ENCODE data around the gene RBM42. TPM values are rescaled to one million over a fixed set of nuclear protein-coding genes. Genes with fewer than 3 reads are reported as not detected.
"Not testable (repeated sequence)": the region's sequence is repeated elsewhere in the genome, so short reads cannot be mapped to it uniquely, and the experiment has no call there.

Gene RBM42, protein sequence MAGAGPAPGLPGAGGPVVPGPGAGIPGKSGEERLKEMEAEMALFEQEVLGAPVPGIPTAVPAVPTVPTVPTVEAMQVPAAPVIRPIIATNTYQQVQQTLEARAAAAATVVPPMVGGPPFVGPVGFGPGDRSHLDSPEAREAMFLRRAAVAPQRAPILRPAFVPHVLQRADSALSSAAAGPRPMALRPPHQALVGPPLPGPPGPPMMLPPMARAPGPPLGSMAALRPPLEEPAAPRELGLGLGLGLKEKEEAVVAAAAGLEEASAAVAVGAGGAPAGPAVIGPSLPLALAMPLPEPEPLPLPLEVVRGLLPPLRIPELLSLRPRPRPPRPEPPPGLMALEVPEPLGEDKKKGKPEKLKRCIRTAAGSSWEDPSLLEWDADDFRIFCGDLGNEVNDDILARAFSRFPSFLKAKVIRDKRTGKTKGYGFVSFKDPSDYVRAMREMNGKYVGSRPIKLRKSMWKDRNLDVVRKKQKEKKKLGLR
- total RNA-seq, result 45.4 and 47.6 TPM in 2 replicates

DNA sequence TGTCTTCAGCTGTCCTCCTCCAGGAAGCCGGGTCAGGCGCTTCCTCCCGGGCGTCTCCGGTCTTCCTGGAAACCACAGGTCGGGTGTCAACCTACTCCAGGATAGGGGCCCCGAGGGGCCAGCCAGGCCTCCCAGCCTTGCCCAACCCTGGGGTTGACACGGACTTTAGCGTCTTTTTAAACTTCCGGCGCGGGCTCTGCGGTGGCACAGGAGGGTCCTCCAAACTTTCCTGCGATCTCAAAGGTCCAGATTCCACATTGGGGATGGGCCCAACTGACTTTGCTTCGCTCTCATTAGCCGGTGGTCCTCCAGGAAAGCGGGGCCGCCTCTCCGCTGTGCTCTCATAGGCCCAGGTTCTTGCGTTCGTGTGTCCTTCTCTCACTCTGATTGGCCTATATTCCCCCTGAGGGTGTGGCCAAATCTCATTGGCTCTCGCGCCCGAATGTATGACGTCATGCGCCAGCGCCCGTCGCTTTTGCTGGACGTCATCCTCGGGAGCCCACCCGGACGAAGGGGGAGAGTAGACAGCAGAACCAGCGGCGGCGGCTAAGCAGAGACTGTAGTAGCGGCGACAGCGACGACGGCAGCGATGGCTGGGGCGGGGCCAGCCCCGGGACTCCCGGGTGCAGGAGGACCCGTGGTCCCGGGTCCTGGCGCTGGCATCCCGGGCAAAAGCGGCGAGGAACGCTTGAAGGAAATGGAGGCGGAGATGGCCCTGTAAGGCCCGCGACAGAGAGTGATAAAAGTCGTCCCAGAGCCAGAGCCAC is at the start of gene RBM42:
Gene RBM42, plus strand, starts transcription at position 472 of the 767 bp plus-strand sequence. Its CDS starts 118 bp downstream, at position 590.
- peak; percentile 99 for DNase-seq

DNA sequence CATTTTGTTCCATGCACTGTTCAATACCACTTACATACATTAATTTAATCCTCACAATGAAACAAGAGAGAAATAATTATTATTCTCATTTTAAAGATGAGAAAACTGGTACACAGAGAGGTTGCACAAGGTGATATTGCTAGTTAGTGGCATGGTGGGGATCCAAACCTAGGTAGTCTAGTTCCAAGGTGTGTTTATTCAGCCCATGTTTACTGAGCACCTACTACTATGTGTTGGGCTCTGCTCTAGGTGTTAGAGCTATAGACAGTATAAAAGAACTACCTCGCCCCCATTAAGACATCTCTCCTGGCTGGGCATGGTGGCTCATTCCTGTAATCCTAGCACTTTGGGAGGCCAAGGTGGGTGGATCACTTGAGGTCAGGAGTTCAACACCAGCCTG is 46.1 kb upstream of the RBM42 start:
- no peak for DNase-seq

DNA sequence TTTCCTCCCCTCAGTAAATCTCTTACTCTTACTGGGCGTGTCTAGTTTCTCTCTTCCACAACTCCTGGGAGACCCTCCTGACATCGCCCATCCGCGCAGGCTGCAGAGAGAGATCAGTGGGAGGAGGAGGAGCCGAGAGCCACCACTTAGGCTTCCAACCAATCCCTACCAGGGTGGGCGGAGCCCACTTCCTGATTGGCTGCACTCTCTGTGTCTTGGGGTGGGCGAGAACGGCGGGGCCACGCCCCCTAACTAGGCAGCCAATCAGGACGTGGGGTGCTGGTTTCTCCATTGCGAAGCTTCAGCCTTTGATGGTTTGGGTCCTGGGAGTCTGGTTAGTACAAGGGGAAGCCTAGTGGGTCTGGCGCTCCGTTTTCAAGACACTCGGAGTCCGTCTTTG is 43.0 kb upstream of the RBM42 start, which contains the start of gene PMIS2:
Gene PMIS2, plus strand, starts transcription at position 326 of the 400 bp plus-strand sequence. CDS start 87 bp downstream, outside the sequence.
- peak; percentile 9 for DNase-seq

DNA sequence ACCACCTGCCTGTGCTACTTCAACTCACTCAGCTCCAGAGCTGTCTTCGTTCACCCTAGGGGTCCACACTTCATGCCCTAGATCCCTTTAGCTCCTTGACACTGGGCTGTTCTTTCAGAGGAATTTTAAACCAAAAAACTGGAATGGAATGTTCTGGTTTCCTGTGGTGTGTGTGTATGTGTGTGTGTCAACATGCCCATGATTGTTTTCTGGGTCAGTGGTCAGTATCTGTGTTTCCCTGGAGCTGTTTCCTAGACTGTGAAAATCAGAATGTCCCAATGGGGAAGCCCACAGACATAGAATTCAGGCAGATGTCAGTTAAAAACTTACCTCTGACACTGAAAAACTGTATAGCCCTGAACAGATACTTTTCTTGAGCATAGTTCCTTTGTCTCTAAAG is 41.5 kb upstream of the RBM42 start:
- peak; percentile 18 for DNase-seq

DNA sequence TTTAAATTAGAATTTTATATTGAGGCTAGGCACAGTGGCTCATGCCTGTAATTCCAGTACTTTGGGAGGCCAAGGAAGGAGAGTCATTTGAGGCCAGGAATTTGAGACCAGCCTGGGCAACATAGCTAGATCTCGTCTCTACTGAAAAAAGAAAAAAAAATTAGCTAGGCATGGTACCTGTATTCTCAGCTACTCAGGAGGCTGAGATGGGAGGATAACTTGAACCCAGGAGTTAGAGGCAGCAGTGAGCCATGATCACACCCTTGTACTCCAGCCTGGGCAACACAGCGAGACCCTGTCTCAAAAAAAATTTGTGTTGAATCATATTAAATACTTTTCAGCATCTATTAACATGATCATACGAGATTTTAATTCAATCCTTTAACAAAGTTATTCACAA is 38.0 kb upstream of the RBM42 start:
- DNase-seq, result no peak

DNA sequence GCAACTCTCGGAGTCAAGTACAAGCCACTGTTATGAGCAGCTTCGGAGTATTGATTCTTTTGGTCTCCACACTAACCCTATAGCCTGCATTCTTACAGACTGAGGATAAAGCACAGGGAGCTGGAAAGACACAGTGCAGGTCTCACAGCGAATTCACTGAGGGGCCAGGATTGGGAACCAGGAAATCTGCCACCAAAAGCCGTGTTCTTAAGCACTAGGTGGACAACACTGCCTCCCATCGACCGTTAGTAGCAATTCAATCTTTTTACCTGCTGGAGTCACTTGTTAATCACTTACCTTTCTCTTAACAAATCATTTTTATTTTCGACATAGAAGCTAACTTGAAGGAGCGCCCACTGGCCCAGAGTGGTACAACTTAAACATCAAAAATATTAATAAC is 36.6 kb upstream of the RBM42 start:
- peak; percentile 66 for DNase-seq

DNA sequence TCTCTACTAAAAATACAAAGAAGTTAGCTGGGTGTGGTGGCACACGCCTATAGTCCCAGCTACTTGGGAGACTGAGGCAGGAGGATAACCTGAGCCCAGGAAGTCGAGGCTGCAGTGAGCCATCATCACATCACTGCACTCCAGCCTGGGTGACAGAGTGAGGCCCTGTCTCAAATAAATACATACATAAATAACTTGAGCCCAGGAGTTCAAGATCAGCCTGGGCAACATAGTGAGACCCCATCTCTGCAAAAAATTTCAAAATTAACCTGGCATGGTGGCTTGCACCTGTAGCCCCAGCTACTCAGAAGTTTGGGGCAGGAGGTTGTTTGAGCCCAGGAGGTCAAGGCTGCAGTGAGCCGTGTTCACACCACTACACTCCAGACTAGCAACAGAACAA is 33.8 kb upstream of the RBM42 start:
- not testable (repeated sequence) for DNase-seq

DNA sequence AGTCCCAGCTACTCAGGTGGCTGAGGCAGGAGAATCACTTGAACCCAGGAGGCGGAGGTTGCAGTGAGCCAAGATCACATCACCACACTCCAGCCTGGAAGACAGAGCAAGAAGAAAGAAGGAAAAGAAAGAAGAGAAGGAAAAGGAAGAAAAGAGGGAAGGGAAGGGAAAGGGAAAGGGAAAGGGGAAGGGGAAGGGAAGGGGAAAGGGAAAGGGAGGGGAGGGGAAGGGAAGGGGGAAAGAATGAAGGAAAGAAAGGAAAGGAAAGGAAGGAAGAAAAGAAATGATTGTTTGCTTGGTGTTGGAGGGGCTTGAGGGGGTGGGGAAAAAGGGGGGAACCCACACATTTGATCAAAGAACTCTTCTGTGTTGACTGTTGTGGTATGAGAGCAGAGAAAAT is 32.9 kb upstream of the RBM42 start:
- no peak for DNase-seq

DNA sequence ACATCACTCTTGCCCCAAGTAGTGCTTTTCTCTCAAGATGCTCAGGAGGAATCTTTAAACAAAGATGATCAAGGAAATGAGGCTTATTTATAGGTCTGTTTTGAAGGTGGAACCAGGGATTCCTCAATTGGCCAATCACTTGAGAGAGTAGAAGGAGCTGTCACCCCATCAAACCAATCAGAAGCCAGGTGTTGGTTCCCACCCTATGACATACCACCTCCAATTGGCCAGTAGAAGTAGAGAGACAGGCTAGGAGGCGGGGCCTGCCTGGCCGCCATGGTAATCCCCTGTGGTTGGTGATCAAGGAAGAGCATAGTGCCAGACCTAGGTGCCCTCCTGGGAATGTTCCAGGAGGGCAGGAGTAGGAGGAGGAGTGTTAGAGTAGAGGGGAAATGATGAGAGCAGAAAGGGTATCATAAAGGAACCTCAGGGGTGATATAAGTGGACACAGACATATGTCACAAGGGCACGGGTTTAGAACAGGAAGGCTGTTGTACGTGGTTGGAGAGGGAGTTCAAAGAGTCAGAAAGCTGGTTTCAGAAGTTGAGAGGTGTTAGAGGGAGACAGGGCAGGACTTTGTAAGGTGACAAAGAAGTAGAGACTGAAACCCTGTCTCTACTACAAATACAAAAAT is 32.4 kb upstream of the RBM42 start:
- DNase-seq, result peak; percentile 19

DNA sequence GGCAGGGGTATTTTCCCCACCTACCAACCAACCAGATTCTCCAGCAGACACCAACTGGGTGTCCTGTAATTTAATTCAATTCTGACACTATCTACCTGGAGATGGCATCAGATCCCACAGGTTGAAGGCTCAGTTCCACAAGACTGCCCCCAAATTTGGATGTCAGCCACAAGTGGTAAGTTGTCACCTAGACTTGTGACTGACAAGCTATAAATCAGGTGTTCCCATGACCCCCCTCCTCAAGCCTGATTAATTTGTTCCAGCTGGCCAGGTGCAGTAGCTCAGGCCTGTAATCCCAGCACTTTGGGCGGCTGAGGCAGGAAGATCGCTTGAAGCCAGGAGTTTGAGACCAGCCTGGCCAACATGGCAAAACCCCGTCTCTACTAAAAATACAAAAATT is 26.9 kb upstream of the RBM42 start:
- no peak for DNase-seq

DNA sequence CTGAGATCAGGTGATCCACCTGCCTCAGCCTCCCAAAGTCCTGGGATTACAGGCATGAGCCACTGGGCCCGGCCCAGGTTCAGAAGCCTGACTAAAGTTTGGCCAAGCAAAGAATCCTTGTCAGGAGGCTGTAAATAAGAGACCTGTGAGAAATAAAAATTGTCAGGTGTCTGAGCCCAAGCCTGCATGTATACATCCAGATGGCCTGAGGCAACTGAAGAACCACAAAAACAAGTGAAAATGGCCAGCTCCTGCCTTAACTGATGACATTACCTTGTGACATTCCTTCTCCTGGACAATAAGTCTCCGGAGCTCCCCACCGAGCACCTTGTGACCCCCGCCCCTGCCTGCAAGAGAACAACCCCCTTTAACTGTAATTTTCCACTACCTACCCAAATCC is 24.4 kb upstream of the RBM42 start:
- DNase-seq, result not testable (repeated sequence)

DNA sequence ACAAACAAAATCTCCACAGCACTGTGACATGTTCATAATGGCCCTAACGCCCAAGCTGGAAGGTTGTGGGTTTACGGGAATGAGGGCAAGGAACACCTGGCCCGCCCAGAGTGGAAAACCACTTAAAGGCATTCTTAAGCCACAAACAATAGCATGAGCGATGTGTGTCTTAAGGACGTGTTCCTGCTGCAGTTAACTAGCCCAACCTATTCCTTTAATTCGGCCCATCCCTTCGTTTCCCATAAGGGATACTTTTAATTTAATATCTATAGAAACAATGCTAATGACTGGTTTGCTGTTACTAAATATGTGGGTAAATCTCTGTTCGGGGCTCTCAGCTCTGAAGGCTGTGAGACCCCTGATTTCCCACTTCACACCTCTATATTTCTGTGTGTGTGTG is 21.7 kb upstream of the RBM42 start:
- not testable (repeated sequence) for DNase-seq

DNA sequence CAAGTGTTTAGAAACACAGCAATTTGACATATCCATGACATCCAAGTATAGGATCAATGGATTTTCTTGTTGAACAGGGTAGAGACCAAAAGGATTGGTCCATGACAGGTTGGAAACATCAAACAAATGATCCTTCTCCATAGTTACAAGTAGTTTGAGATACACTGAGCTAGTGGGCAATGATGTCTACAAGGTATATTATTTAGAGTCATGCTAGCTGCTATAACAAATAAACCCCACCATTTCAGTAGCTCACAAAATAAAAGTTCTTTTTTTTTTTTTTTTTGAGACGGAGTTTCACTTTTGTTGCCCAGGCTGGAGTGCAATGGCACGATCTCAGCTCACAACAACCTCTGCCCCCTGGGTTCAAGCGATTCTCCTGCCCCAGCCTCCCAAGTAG is 21.2 kb upstream of the RBM42 start:
- DNase-seq, result no peak

DNA sequence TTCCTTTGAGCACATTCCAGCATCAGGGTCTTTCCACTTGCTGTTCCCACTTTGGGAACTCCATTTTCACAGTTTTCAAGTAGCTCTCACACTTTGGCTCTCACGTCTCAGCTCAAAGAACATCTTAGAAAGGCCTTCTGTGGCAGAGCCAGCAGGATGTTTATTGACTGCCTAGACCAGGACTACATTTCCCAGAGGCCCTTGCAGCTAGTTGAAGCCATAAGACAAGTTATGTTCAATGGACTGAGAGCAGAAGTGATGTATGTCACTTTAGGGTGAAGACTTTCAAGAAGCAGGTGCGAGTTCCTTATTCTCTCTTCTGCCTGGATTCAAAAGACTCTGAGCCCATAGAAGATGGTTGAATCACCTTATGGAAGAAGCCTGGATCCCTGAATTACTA is 20.6 kb upstream of the RBM42 start:
- DNase-seq, result peak; percentile 13

DNA sequence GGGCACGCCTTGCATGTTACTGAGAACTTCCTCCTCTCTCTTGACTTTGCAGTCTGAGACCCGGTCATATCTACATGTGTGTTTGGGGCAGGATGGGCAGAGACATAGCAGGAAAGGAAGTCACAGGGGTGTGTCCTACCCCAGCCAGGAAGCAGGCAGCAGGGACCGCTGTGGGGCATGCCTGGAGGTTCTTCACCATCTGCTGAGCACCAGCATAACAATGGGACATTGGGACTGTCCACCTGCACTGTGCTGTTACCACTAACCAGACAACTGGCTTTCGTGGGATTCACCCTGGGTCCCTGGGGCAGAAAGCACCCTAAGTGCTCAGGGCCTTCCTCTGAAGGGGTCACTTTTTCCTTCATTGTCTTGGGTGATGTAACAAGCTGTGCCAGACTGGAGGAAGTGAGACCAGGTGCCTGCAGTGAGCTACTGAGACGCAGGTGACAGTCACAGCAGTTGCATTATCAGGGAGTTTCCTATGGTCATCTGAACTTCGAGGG is 18.9 kb upstream of the RBM42 start:
- no peak for DNase-seq

DNA sequence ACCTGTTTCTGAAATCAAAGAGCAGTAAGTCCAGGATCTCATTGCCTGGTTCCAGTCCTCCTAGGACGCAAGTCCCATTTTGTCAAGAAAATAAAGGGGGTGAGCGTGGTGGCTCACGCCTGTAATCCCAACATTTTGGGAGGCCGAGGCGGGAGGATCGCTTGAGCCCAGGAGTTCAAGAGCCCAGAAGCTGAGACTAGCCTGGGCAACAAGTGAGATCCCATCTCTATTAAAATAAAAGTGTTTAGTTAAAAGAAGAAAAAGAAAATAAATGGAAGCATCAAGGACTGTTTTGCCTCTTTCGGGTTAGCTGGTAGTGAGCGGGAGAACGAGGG is 16.6 kb upstream of the RBM42 start:
- no peak for DNase-seq

DNA sequence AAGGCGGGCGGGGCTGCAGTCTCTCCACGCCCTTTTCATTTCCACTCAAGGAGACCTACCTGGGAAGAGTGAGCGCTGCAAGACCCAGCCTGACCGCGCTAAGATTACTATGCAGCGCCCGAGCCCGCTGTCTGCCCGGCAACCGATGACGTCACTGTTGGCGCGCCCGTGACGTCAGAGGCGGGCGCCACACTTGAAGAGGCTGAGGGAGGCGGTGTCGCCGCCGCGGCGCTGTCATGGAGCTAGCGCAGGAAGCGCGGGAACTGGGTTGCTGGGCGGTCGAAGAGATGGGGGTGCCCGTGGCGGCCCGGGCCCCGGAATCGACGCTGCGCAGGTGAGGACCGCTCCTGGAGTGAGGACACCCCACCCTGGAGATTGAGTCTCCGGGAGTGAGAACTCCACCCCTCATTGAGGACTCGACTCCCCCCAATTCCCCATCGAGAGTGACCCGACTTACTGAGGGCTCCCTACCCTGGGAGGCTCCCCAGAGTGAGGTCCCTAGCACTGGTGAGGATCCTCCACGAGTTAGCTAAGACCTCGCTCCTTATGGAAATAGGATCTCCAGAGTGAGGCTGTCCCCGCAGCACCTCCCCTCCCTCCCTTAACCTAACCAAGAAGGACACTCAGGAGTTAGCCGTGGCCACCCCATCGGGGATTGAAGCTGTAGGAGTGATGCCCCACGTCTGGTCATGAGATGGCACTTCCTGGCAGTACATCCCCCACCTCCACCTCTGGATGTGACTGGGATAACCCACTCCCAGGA is 16.1 kb upstream of the RBM42 start, which contains the start of gene HAUS5:
Gene HAUS5, plus strand, starts transcription at position 177 of the 763 bp plus-strand sequence. Its CDS starts 60 bp downstream, at position 237.
- peak; percentile 95 for DNase-seq

DNA sequence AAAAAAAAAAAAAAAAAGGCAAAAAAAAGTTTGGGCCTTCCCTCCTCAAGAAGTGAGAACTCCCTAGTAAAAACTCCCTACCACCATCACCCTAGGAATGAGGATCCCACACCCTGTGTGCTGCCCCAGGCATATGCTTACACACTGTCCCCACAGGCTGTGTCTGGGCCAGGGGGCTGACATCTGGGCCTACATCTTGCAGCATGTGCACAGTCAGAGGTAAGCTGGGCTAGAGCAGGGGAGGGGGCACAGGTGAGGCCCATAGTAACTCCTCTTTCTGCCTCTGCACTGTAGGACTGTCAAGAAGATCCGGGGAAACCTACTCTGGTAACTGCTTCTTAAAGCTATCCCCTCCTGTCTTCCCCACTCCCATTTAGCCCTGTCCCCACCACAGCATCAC is 15.3 kb upstream of the RBM42 start:
- no peak for DNase-seq

DNA sequence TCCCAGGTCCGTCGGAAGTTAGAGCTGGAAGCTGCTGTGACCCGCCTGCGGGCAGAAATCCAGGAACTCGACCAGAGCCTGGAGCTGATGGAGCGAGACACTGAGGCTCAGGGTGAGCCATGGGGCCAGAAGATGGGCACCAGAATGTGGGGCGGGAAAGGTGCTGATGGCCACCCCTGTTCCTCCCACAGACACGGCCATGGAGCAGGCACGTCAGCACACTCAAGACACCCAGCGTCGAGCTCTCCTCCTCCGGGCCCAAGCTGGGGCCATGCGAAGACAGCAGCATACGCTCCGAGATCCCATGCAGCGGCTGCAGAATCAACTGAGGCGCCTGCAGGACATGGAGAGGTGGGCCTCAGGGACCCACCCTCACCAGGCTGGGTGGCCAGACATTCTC is 13.8 kb upstream of the RBM42 start:
- DNase-seq, result no peak

DNA sequence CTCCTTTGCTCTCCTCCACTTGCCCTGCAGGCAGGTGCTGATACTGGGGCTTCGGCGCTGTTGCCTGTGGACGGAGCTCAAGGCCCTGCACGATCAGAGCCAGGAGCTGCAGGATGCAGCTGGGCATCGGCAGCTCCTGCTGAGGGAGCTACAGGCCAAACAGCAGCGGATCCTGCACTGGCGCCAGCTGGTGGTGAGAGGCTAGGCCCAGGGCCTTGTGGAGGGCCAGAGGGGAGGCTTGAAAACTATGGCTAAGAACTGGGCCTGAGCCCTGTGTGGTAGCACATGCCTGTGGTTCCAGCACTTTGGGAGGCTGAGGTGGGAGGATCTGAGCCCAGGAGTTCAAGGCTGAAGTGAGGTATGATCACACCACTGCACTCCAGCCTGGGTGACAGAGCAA is 10.0 kb upstream of the RBM42 start:
- no peak for DNase-seq

DNA sequence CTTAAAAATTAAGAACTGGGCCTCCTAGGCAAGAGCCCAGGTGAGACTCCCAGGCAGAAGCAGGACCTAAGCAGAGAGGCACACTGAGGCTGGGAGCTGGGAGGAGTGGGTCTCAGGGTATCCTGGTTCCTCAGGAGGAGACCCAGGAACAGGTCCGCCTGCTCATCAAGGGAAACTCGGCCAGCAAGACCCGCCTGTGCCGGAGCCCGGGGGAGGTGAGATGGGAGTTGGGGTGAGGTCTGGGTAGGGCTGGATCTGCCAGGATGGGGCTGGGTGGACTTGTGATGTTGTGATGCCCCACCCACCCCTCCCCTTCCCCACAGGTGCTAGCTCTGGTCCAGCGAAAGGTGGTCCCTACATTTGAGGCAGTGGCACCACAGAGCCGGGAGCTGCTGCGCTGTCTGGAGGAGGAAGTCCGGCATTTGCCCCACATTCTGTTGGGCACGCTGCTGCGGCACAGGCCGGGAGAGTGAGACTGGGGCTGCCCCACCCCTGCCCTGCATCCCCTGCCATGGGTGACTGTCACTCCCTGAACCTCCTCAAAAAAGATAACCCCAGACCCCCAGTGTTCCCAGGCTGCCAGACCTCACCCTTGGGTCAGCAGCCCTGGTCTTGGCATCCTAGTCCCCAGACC is 9.4 kb upstream of the RBM42 start:
- DNase-seq, result no peak

DNA sequence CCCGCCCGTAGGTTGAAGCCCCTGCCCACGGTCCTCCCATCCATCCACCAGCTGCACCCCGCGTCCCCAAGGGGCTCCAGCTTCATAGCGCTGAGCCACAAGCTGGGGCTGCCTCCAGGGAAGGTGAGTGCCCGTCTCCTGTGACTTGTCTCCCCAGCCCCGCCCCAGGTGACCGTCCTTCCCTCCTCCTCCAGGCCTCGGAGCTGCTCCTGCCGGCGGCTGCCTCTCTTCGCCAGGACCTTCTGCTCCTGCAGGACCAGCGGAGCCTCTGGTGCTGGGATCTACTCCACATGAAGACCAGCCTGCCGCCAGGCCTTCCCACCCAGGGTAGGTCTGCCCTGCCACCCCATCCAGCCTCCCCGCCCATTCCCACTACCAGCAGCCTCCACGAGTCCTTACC is 8.8 kb upstream of the RBM42 start:
- DNase-seq, result no peak

Data from dermis blood vessel endothelial cell (primary cell).